ENCODE data around the gene GPR27. TPM values are rescaled to one million over a fixed set of nuclear protein-coding genes. Genes with fewer than 3 reads are reported as not detected.

GPR27 gene
- total RNA-seq, 2 donors from 2014 or later, result 0.98 to 1.9 TPM

DNA sequence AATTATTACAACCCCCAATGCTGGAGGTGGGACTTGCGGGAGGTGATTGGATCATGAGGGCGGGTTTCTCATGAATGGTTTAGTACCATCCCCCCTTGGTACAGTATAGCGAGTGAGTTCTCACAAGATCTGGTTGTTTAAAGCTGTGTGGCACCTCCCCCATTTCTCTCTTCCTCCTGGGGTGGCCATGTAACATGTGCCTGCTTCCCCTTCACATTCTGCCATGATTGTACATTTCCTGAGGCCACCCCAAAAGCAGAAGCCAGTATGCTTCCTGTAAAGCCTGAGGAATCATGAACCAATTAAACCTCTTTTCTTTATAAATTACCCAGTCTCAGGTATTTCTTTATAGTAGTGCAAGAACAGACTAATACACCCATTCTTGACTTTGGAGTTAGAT lies 51.5 kb downstream of the GPR27 start:
- Histone ChIP-seq H3K4me1 (no peaks in the 10 kb centered on the region), H3K9me3 (no peaks in the 10 kb centered on the region), H3K36me3 (no peaks in the 10 kb centered on the region), H3K27ac (no peak overlapping the region), H3K27me3 (no peaks in the 10 kb centered on the region), H3K4me3 (no peak overlapping the region)
- TF ChIP-seq, protein P1, sequence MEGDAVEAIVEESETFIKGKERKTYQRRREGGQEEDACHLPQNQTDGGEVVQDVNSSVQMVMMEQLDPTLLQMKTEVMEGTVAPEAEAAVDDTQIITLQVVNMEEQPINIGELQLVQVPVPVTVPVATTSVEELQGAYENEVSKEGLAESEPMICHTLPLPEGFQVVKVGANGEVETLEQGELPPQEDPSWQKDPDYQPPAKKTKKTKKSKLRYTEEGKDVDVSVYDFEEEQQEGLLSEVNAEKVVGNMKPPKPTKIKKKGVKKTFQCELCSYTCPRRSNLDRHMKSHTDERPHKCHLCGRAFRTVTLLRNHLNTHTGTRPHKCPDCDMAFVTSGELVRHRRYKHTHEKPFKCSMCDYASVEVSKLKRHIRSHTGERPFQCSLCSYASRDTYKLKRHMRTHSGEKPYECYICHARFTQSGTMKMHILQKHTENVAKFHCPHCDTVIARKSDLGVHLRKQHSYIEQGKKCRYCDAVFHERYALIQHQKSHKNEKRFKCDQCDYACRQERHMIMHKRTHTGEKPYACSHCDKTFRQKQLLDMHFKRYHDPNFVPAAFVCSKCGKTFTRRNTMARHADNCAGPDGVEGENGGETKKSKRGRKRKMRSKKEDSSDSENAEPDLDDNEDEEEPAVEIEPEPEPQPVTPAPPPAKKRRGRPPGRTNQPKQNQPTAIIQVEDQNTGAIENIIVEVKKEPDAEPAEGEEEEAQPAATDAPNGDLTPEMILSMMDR (IDR thresholded peaks at IDR 0.05), result no peak
- no peak for DNase-seq (ENCODE audit: low spot score)

GRCh38 chr3:71805691-71806090 lies 52.0 kb downstream of the GPR27 start:
- H3K27ac ChIP-seq, result no peak overlapping the region
- H3K36me3 ChIP-seq, result no peaks in the 10 kb centered on the region

More at GRCh38 chr3:71805691-71806090, 52.0 kb downstream of the GPR27 start:
- TF ChIP-seq, protein P1 (IDR thresholded peaks at IDR 0.05), result no peak
- Histone ChIP-seq H3K4me3 (no peak overlapping the region), H3K4me1 (no peaks in the 10 kb centered on the region), H3K9me3 (no peaks in the 10 kb centered on the region), H3K27me3 (no peaks in the 10 kb centered on the region)
- DNase-seq (ENCODE audit: low spot score), result no peak

Other genes with a start within 250 kb of the GPR27 start
- gene FOXP1, start 170.1 kb upstream of the GPR27 start, total RNA-seq, result 10 to 100 TPM; 39.2 to 59.0 TPM
- gene EIF4E3, start 28.5 kb upstream of the GPR27 start, total RNA-seq, result 10 to 100 TPM; 18.2 to 23.3 TPM
- under 1 TPM in 1 of 2 donors, not detected in 1; 0.48 TPM for gene PROK2, start 31.3 kb downstream of the GPR27 start, total RNA-seq

All from right atrium auricular region (tissue), 2 donors.